NCI-H446 treated with DMSO at 0.1 percent for 48 hours (cell line): ENCODE results near the gene CYTIP.
"Not testable (repeated sequence)": the region's sequence is repeated elsewhere in the genome, so short reads cannot be mapped to it uniquely, and the experiment has no call there.

Experiments used
- DNase-seq: peaks from one replicate; lab custom pipeline; 2025; lab: John Stamatoyannopoulos, UW

The CYTIP gene

DNA sequence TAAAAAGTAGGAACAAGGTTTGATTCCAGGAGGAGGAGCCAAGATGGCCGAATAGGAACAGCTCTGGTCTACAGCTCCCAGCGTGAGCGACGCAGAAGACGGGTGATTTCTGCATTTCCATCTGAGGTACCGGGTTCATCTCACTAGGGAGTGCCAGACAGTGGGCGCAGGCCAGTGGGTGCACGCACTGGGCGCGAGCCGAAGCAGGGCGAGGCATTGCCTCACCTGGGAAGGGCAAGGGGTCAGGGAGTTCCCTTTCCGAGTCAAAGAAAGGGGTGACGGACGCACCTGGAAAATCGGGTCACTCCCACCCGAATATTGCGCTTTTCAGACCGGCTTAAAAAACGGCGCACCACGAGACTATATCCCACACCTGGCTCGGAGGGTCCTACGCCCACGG, 75.4 kb downstream of the CYTIP start:
- not testable (repeated sequence) for DNase-seq

DNA sequence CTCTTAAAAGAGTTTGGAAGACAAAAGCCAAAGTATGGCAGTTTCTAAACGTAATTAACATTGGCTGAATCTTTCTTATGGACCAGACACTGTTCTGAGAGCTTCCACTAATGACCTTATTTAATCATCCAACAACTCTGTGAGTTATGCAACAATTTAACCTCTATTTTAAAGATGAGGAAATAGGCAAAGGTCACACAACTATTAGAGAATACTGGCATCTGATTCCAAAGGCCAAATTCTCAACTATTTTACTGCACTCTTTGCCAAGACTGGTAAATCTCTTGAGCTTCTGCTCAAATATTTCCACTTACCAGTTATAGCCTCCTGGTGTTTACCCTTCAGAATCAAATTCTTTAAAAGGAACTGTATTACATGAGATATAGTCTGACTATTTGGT, 76.2 kb downstream of the CYTIP start:
- no peak for DNase-seq
